Measurements from ENCODE around the gene LHX6.
A peak's percentile ranks its signal among the peaks of the same experiment; 100 is the strongest.

LHX6 gene

GRCh38 chr9:122228568-122229484 is at the start of gene LHX6:
TSS of gene LHX6 (minus strand) at chr9:122228957. CDS start at chr9:122228740, 217 bp downstream.
- no peak for DNase-seq (ENCODE audit: low spot score)

DNA sequence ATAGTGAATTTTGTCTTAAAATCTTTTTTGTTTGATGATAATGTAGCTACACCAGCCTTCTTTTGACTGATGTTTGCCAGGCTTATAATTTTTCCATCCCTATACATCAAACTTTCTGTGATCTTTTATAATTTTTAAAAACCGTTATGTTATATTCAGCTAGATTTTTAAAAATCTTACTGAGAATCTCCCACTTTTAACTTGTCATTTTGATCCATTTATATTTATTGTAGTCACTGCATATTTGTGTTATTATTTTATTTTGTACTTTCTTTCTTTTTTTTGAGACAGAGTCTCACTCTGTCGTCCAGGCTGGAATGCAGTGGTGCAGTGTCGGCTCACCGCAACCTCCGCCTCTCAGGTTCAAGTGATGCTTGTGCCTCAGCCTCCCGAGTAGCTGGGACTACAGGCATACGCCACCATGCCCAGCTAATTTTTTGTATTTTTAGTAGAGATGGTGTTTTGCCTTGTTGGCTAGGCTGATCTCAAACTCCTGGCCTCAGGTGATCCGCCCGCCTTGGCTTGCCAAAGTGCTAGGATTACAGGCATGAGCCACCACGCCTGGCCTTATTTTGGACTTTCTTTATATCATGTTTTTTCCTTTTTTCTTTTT is 48.6 kb upstream of the LHX6 start:
- DNase-seq (ENCODE audit: low spot score), result no peak

GRCh38 chr9:122276096-122276495 is 47.3 kb upstream of the LHX6 start:
- no peak for DNase-seq (ENCODE audit: low spot score)

DNA sequence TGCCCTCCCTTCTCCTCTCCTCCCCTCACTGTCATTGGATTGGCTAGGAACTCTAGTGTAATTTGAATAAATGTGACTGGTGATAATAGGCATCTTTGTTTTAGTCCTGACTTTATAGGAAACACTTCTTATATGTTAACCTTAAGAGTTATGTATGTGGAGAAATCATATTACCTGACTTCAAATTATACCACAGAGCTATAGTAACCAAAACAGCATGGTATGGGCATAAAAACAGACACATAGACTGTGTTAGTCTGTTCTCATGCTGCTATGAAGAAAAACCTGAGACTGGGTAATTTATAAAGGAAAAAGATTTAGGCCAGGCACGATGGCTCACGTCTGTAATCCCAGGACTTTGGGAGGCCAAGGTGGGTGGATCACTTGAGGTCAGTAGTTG is 45.3 kb upstream of the LHX6 start:
- DNase-seq (ENCODE audit: low spot score), result no peak

GRCh38 chr9:122268041-122268814 is 39.5 kb upstream of the LHX6 start:
- DNase-seq (ENCODE audit: low spot score), result no peak

GRCh38 chr9:122265149-122265915 is 36.6 kb upstream of the LHX6 start:
- peak; percentile 24 for DNase-seq (ENCODE audit: low spot score)

DNA sequence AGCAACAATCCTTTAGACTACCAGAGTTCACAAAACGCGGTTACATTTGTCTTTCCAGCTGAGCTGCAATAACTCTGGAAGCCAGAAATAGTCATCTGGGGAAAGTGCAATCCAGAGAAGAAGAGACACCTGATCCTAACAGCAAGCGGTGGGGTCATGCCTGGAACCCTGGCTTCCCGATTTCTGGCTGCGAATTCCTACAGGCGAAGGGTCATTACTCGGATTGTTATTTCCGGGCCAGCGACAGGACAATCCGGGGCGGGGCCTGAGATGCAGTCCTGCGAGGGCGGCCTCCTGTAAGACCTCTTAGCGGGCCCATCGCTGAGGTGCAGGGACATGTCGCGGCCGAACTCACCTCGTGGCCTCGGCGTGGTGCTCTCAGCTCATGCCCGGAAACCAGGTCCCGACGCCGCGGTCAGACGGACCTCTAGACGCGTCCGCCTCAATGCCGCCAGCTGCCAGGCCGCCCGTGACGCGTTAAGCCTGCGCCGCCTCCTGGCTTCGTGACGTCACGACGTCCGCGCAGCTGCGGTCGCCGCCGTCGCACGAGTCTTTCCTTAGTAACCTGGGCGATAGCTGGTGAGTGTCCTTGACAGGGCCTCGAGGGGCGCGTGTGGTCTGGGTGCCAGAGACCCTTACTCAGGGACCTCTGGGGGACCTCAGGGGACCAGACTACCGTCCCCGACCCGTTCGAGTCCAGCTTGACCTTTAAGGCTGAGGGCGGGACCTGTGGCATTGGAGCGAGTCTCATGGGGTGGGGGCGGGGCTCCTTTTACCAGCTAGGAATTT is 35.8 kb upstream of the LHX6 start, which contains the start of the genes MRRF and RBM18:
MRRF (plus strand) TSS at position 523 of the 789 bp plus-strand sequence. CDS start 6,010 bp downstream, outside the sequence.
RBM18 (minus strand) TSS at position 481 of the 789 bp plus-strand sequence. CDS start 3,348 bp downstream, outside the sequence.
- peak; percentile 91 for DNase-seq (ENCODE audit: low spot score)

GRCh38 chr9:122263699-122264349 is 35.1 kb upstream of the LHX6 start:
- no peak for DNase-seq (ENCODE audit: low spot score)

GRCh38 chr9:122262073-122262472 is 33.3 kb upstream of the LHX6 start:
- no peak for DNase-seq (ENCODE audit: low spot score)

GRCh38 chr9:122261469-122261881 is 32.7 kb upstream of the LHX6 start:
- DNase-seq (ENCODE audit: low spot score), result peak; percentile 98

- DNase-seq (ENCODE audit: low spot score), result no peak
These were observed 30.2 kb upstream of the LHX6 start for GRCh38 chr9:122258886-122259415.

- DNase-seq (ENCODE audit: low spot score), result no peak
These were observed 27.4 kb upstream of the LHX6 start for GRCh38 chr9:122256206-122256605.

GRCh38 chr9:122254761-122255160 is 26.0 kb upstream of the LHX6 start:
- DNase-seq (ENCODE audit: low spot score), result no peak

- DNase-seq (ENCODE audit: low spot score), result peak; percentile 59
These were observed 24.0 kb upstream of the LHX6 start for GRCh38 chr9:122252796-122253195.

- DNase-seq (ENCODE audit: low spot score), result peak; percentile 45
These were observed 22.6 kb upstream of the LHX6 start for GRCh38 chr9:122251351-122251750.

GRCh38 chr9:122248448-122248865 is 19.7 kb upstream of the LHX6 start:
- no peak for DNase-seq (ENCODE audit: low spot score)

GRCh38 chr9:122246666-122247065 is 17.9 kb upstream of the LHX6 start:
- DNase-seq (ENCODE audit: low spot score), result no peak

DNA sequence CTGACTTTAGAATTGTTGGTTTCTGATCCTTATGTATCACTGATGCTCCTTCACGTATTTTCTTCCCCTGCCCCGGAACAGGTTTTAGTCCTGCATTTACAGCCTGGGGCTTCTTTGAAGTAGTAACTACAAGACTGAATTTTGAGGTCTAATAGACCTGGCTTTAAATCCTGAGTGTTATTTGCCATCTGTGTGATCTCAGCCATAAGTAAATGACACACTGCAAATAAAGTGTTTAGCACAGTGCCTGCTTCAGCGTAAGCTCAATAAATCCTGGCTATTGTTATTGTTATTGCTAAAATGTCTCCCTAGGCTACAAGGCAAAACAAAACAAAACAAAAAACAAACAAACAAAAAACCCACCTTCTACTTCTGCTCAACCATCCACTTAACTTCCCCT is 15.6 kb upstream of the LHX6 start:
- no peak for DNase-seq (ENCODE audit: low spot score)

DNA sequence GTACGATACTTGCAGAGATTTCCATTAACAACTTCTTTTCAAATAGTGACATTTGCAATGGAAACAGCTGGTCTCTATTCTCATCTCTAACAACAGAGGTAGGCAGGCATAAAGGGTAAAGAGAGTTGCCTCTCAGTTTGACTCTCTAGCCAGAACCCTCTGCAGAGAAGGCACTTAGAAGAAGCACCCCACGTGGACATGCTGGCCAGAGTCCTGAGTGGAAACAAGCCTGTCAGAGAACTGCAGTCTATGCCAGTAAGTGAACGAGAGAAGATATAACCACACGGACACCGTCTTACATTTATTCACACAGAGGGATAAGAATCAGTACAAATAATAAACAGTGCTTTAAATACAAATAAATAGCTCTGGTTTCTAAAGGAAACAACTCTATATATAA is 11.0 kb upstream of the LHX6 start:
- DNase-seq (ENCODE audit: low spot score), result no peak

GRCh38 chr9:122236681-122237080 is 7.9 kb upstream of the LHX6 start:
- DNase-seq (ENCODE audit: low spot score), result no peak
